H1 (cell line): ENCODE results near the gene PPME1. TPM values are rescaled to one million over a fixed set of nuclear protein-coding genes. Genes with fewer than 3 reads are reported as not detected.

Source experiments
- CTCF ChIA-PET: fragments of 300-600 bp; sonication (Branson Sonifier 250); formaldehyde crosslinking; loops from one replicate; lab custom pipeline; 2021; ENCODE audit not compliant: partially characterized antibody; lab: Charles Lee
- POLR2A ChIA-PET: fragments of 300-600 bp; sonication (Branson Sonifier 250); formaldehyde crosslinking; loops from one replicate; lab custom pipeline; 2021; ENCODE audit warnings: inconsistent platforms; ENCODE audit not compliant: partially characterized antibody; lab: Charles Lee
- DNase-seq, 2 experiments: peaks; one replicate each; pipeline versions ENCODE4 v3.0.0 to v3.0.0-alpha.2; 2010 to 2022; ENCODE audit warnings: low spot score in 2 of 2, low read depth in 1 of 2, mixed read lengths in 1 of 2
- FAIRE-seq: peaks from 2 replicates; lab custom pipeline; 2011; peaks lifted over from hg19 to GRCh38; lab: Jason Lieb, UNC
- H2AFZ ChIP-seq: 2 replicates; pipeline ENCODE4 v1.8.1; 2012; ENCODE audit warnings: low read length, inconsistent platforms
- H2AK5ac ChIP-seq: 2 replicates; pipeline ENCODE4 v1.6.1; 2013; ENCODE audit warnings: low read depth, low read length
- H2BK120ac ChIP-seq: replicated peaks from 2 replicates; pipeline ENCODE3; 2013; ENCODE audit warnings: low read depth, low read length, inconsistent platforms
- H2BK12ac ChIP-seq: 2 replicates; pipeline ENCODE4 v1.6.1; 2013; ENCODE audit warnings: low read depth, low read length
- H2BK15ac ChIP-seq: 2 replicates; pipeline ENCODE4 v1.6.1; 2013; ENCODE audit warnings: low read length
- H2BK20ac ChIP-seq: 2 replicates; pipeline ENCODE4 v1.6.1; 2013; ENCODE audit warnings: low read length
- H2BK5ac ChIP-seq: 2 replicates; pipeline ENCODE4 v1.6.1; 2013; ENCODE audit warnings: low read depth, low read length
- H3K14ac ChIP-seq: 2 replicates; pipeline ENCODE4 v1.6.1; 2013; ENCODE audit warnings: inconsistent platforms; ENCODE audit not compliant: insufficient read length
- H3K18ac ChIP-seq: 2 replicates; pipeline ENCODE4 v1.6.1; 2013; ENCODE audit warnings: low read length; ENCODE audit errors: extremely low read depth
- H3K23ac ChIP-seq: 2 replicates; pipeline ENCODE4 v1.6.1; 2013; ENCODE audit warnings: inconsistent platforms; ENCODE audit not compliant: insufficient read length
- H3K23me2 ChIP-seq: 2 replicates; pipeline ENCODE4 v1.6.1; 2013; ENCODE audit warnings: low read depth, low read length
- H3K27ac ChIP-seq: 2 replicates; pipeline ENCODE4 v1.6.1; 2011; ENCODE audit warnings: low read depth, low read length, inconsistent platforms
- H3K27me3 ChIP-seq, 4 experiments: replicated peaks in 1 of 4; 1 replicate in 1 of 4; 2 replicates in 3 of 4; pipeline versions ENCODE4 v1.6.1 to v1.8.1; 2011 to 2013; ENCODE audit warnings: low read length in 3 of 4, mild to moderate bottlenecking in 3 of 4, inconsistent platforms in 2 of 4, mixed read lengths in 2 of 4, moderate library complexity in 1 of 4; ENCODE audit not compliant: control insufficient read depth in 3 of 4, insufficient read depth in 3 of 4; ENCODE audit errors: extremely low read depth in 1 of 4
- H3K36me3 ChIP-seq, 4 experiments: 2 replicates each; pipeline versions ENCODE4 v1.6.1 to v1.8.1; 2011 to 2013; ENCODE audit warnings: mild to moderate bottlenecking in 4 of 4, low read length in 3 of 4, moderate library complexity in 2 of 4, control low read depth in 1 of 4, inconsistent platforms in 1 of 4; ENCODE audit not compliant: insufficient read depth in 4 of 4, control insufficient read depth in 2 of 4
- H3K4ac ChIP-seq: replicated peaks from 2 replicates; pipeline ENCODE3; 2013; ENCODE audit warnings: low read length, low read depth, mixed read lengths, inconsistent platforms; ENCODE audit not compliant: insufficient read length
- H3K4me1 ChIP-seq, 4 experiments: replicated peaks in 1 of 4; 1 replicate in 1 of 4; 2 replicates in 3 of 4; pipeline versions ENCODE4 v1.6.1 to v1.8.1; 2011 to 2013; ENCODE audit warnings: low read length in 3 of 4, inconsistent platforms in 2 of 4, mixed read lengths in 1 of 4; ENCODE audit not compliant: insufficient read depth in 4 of 4, control insufficient read depth in 3 of 4
- H3K4me2 ChIP-seq, 2 experiments: 2 replicates each; pipeline versions ENCODE4 v1.6.1 to v1.8.1; 2011 to 2013; ENCODE audit warnings: low read depth in 2 of 2, low read length in 2 of 2, control low read depth in 1 of 2, inconsistent platforms in 1 of 2, mild to moderate bottlenecking in 1 of 2; ENCODE audit not compliant: insufficient read depth in 1 of 2
- H3K4me3 ChIP-seq, 4 experiments: fragments of 200-600, 300-600 bp in 1 of 4; sonication (generic), shearing (Covaris generic), sonication (Bioruptor Twin) in 1 of 4; 2 replicates each; pipeline versions ENCODE4 v1.5.1 to v1.8.1; 2011 to 2016; ENCODE audit warnings: low read length in 4 of 4, low read depth in 3 of 4, control low read depth in 2 of 4, inconsistent platforms in 2 of 4, mild to moderate bottlenecking in 2 of 4, mixed read lengths in 1 of 4, moderate library complexity in 1 of 4; ENCODE audit not compliant: insufficient read depth in 2 of 4; ENCODE audit errors: extremely low read depth in 1 of 4
- H3K56ac ChIP-seq: replicated peaks from 2 replicates; pipeline ENCODE3; 2013; ENCODE audit warnings: low read depth, mild to moderate bottlenecking, mixed read lengths, low read length, inconsistent platforms; ENCODE audit not compliant: insufficient read length
- H3K79me1 ChIP-seq: 2 replicates; pipeline ENCODE4 v1.6.1; 2013; ENCODE audit warnings: low read depth, low read length, control low read depth
- H3K79me2 ChIP-seq, 2 experiments: 2 replicates each; pipeline versions ENCODE4 v1.6.1 to v1.8.1; 2012 to 2013; ENCODE audit warnings: low read length in 2 of 2, mild to moderate bottlenecking in 2 of 2, inconsistent platforms in 1 of 2; ENCODE audit not compliant: insufficient read depth in 2 of 2, control insufficient read depth in 1 of 2
- H3K9ac ChIP-seq, 4 experiments: replicated peaks in 1 of 4; 1 replicate in 1 of 4; 2 replicates in 3 of 4; pipeline versions ENCODE4 v1.6.1 to v1.8.1; 2011 to 2013; ENCODE audit warnings: low read depth in 3 of 4, low read length in 3 of 4, control low read depth in 2 of 4, mild to moderate bottlenecking in 2 of 4, moderate library complexity in 2 of 4, inconsistent platforms in 1 of 4; ENCODE audit errors: extremely low read depth in 1 of 4
- H3K9me3 ChIP-seq, 2 experiments: 2 replicates each; pipeline versions ENCODE4 v1.6.1 to v1.8.1; 2012 to 2013; ENCODE audit warnings: mild to moderate bottlenecking in 2 of 2, moderate library complexity in 2 of 2, control low read depth in 1 of 2, inconsistent platforms in 1 of 2, low read depth in 1 of 2, low read length in 1 of 2, mixed read lengths in 1 of 2; ENCODE audit not compliant: insufficient read depth in 2 of 2
- H4K20me1 ChIP-seq, 2 experiments: replicated peaks in 1 of 2; 2 replicates each; pipeline versions ENCODE3 to v1.8.1; 2011 to 2013; ENCODE audit warnings: inconsistent platforms in 2 of 2, low read length in 2 of 2, mild to moderate bottlenecking in 1 of 2; ENCODE audit not compliant: insufficient read depth in 2 of 2, control insufficient read depth in 1 of 2
- H4K5ac ChIP-seq: 2 replicates; pipeline ENCODE4 v1.6.1; 2013; ENCODE audit warnings: low read length, low read depth, mixed read lengths, inconsistent platforms; ENCODE audit not compliant: insufficient read length
- H4K8ac ChIP-seq: 2 replicates; pipeline ENCODE4 v1.8.0; 2013; ENCODE audit warnings: mild to moderate bottlenecking, moderate library complexity, low read length, inconsistent platforms; ENCODE audit not compliant: insufficient read depth; ENCODE audit errors: extremely low read depth
- H4K91ac ChIP-seq: replicated peaks from 2 replicates; pipeline ENCODE3; 2013; ENCODE audit warnings: low read length, mixed read lengths, inconsistent platforms; ENCODE audit not compliant: insufficient read length
- BACH1 ChIP-seq: IDR thresholded peaks from 2 replicates; pipeline ENCODE4 v1.6.1; 2012; ENCODE audit warnings: low read length, improper control_type of control experiment
- CEBPB ChIP-seq: IDR thresholded peaks from 2 replicates; pipeline ENCODE4 v1.6.1; 2012; ENCODE audit warnings: low read depth, low read length
- CHD1 ChIP-seq: IDR thresholded peaks from 2 replicates; pipeline ENCODE4 v1.6.1; 2012; ENCODE audit warnings: low read depth, low read length, improper control_type of control experiment
- GTF2F1 ChIP-seq: IDR thresholded peaks from 2 replicates; pipeline ENCODE4 v1.6.1; 2012; ENCODE audit warnings: low read depth, low read length, improper control_type of control experiment, borderline replicate concordance
- HDAC6 ChIP-seq: IDR thresholded peaks from one replicate; pipeline ENCODE4 v1.7.1; 2012; ENCODE audit warnings: low read depth, mild to moderate bottlenecking, inconsistent platforms, low read length, moderate library complexity
- KDM4A ChIP-seq: IDR thresholded peaks from one replicate; pipeline ENCODE4 v1.7.1; 2012; ENCODE audit warnings: low read depth, mild to moderate bottlenecking, moderate library complexity, low read length, inconsistent platforms; ENCODE audit not compliant: severe bottlenecking
- RAD21 ChIP-seq, 2 experiments: IDR thresholded peaks in 1 of 2; conservative IDR thresholded peaks in 1 of 2; 2 replicates each; pipeline ENCODE4 v1.6.1; 2011; ENCODE audit warnings: low read depth in 2 of 2, low read length in 2 of 2, improper control_type of control experiment in 1 of 2, inconsistent platforms in 1 of 2, mild to moderate bottlenecking in 1 of 2, moderate library complexity in 1 of 2
- RFX5 ChIP-seq: IDR thresholded peaks from 2 replicates; pipeline ENCODE4 v1.6.1; 2011; ENCODE audit warnings: low read depth, low read length, improper control_type of control experiment, borderline replicate concordance
- WGBS, 2 experiments: shearing (Covaris generic) in 1 of 2; methylation state at CpG; one replicate each; pipeline versions ENCODE4 v1.1.6 to v1.1.7; 2013 to 2015; ENCODE audit warnings: low lambda C conversion rate in 2 of 2, mixed read lengths in 2 of 2, inconsistent platforms in 1 of 2, low coverage in 1 of 2, missing lambda C conversion rate in 1 of 2; ENCODE audit not compliant: insufficient replicate concordance in 2 of 2, insufficient coverage in 1 of 2, insufficient read length in 1 of 2; ENCODE audit errors: extremely low coverage in 1 of 2, missing lambda C conversion rate in 1 of 2; 5-methylcytosine and 5-hydroxymethylcytosine counted together
- polyA plus RNA-seq, 7 experiments: library from polyadenylated mRNA; depleted of rRNA in 3 of 7; stranded (reverse) in 5 of 7; unstranded in 2 of 7; fragments of >200 nt in 5 of 7; fragments of 200-250 nt in 2 of 7; gene quantifications; 1 replicate in 5 of 7; 2 replicates in 1 of 7; 4 replicates in 1 of 7; pipeline versions ENCODE4 v1.2.1 to v1.2.3, GENCODE V29; 2011 to 2013; ENCODE audit warnings: missing spikeins in 2 of 7, mixed read lengths in 2 of 7
- total RNA-seq: library from RNA; stranded (reverse); fragmentation: NEBNext Ultra II Directional; extraction: Animal tissue kit (Norgen Biotek cat#: 25700); gene quantifications from 2 replicates; pipeline ENCODE4 v1.2.1, GENCODE V29; 2021
- TF ChIP-seq, protein P1 (sequence below): IDR thresholded peaks from 2 replicates; pipeline ENCODE4 v1.6.1; 2012; ENCODE audit warnings: low read length, inconsistent platforms
- TF ChIP-seq, protein P2 (sequence below): IDR thresholded peaks from 2 replicates; pipeline ENCODE4 v1.6.1; 2012; ENCODE audit warnings: inconsistent platforms

PPME1 gene
- total and polyA plus RNA-seq, 2 of the 8 experiments (the other 6 are each of a cell fraction or from before 2014, with no cell fraction given): 55.1 to 64.5 TPM

DNA sequence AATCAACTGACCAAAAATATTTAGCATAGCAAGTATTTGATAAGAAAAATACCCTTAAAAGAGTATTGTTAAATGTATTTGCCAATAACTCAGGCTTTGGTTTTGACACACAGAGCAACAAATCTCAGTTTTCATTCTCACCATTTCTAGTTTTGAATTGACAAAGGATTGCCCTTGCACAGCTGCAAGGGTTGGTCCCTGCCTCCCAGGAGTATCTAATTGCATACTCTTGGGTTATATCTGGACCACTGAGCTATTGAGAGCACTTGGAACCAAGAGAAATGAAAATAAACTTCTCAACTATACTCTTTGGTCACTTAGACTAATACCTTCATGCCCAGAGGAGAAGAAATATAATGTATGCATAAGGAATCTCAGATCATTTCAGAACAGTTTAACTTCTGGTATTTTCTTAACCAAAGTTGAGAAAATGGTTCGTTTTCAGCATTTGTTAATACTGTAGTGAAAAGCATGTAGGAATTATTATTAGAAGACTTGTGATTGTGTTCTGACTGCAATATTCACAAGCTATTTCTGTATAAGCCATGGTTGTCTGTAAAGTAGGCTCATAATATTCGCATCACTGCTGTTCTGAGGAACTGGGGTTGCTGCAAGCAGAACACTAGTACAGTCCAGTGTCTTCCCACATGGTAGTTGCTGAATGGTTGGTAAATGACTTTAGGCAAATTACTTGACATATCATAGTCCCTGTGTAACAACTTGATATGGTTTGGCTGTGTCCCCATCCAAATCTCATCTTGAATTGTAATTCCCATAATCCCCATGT lies 8.2 kb upstream of the PPME1 start:
- H3K79me1 ChIP-seq: no peaks in the 10 kb centered on the region
- no peaks in the 10 kb centered on the region for H3K9me3 ChIP-seq
- no peaks in the 10 kb centered on the region for H3K79me2 ChIP-seq
- no peak overlapping the region for H3K4me3 ChIP-seq
- no peak for DNase-seq
- H3K4me1 ChIP-seq: no peaks in the 10 kb centered on the region
- H3K14ac ChIP-seq: no peak overlapping the region
- H2AK5ac ChIP-seq: no peak overlapping the region
- H2BK20ac ChIP-seq: no peak overlapping the region
- 86% methylated on average over 2 of the region's 2 CpGs; no CpG with 5 or more reads in 1 of the 2 experiments for WGBS, 2 experiments
- no peak overlapping the region for H3K4ac ChIP-seq
- H3K23ac ChIP-seq: no peak overlapping the region
- no peak overlapping the region for H2BK15ac ChIP-seq
- peaks cover 0 to 2% of the 10 kb centered on the region in 2 experiments for H4K20me1 ChIP-seq
- no peak overlapping the region for H2BK5ac ChIP-seq
- H3K27me3 ChIP-seq: peaks cover 0 to 1% (median 0%) of the 10 kb centered on the region in 4 experiments; a peak in 1 of 7 replicates
- no peak overlapping the region for H2AFZ ChIP-seq
- peaks cover 2 to 24% (median 7%) of the 10 kb centered on the region in 4 experiments; a peak in 4 of 8 replicates for H3K36me3 ChIP-seq
- no peak overlapping the region for H4K5ac ChIP-seq
- no peak for TF ChIP-seq BACH1
- no peak for TF ChIP-seq CEBPB
- no peak for TF ChIP-seq KDM4A
- no peak for TF ChIP-seq GTF2F1
- TF ChIP-seq CHD1: no peak
- TF ChIP-seq RFX5: no peak
- TF ChIP-seq, protein P1, sequence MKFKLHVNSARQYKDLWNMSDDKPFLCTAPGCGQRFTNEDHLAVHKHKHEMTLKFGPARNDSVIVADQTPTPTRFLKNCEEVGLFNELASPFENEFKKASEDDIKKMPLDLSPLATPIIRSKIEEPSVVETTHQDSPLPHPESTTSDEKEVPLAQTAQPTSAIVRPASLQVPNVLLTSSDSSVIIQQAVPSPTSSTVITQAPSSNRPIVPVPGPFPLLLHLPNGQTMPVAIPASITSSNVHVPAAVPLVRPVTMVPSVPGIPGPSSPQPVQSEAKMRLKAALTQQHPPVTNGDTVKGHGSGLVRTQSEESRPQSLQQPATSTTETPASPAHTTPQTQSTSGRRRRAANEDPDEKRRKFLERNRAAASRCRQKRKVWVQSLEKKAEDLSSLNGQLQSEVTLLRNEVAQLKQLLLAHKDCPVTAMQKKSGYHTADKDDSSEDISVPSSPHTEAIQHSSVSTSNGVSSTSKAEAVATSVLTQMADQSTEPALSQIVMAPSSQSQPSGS: no peak
- no peak for TF ChIP-seq HDAC6
- TF ChIP-seq, protein P2, sequence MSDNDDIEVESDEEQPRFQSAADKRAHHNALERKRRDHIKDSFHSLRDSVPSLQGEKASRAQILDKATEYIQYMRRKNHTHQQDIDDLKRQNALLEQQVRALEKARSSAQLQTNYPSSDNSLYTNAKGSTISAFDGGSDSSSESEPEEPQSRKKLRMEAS: no peak
- no peak for TF ChIP-seq RAD21 (IDR thresholded peaks at IDR 0.05 in 1 of 2, conservative IDR thresholded peaks at IDR 0.05 in 1 of 2; ENCODE audit: low read depth in 2 of 2, low read length in 2 of 2)
- no peak overlapping the region for H3K27ac ChIP-seq
- H3K4me2 ChIP-seq: no peak overlapping the region
- H3K23me2 ChIP-seq: no peaks in the 10 kb centered on the region
- H3K56ac ChIP-seq: no peak overlapping the region
- H2BK12ac ChIP-seq: no peak overlapping the region
- POLR2A ChIA-PET: interaction anchor here (2.2 kb wide), 1 partner anchor 8 kb away, joined by 7 read pairs; the partner anchor contains the start of genes C2CD3 and PPME1
- no peak overlapping the region for H3K9ac ChIP-seq
- no peak overlapping the region for H3K18ac ChIP-seq
- no peak overlapping the region for H4K8ac ChIP-seq
- CTCF ChIA-PET: no interaction called here
- no peak overlapping the region for H4K91ac ChIP-seq
- no peak for FAIRE-seq
- no peak overlapping the region for H2BK120ac ChIP-seq
